ENCODE data around the gene MS4A1.
"Not testable (repeated sequence)": the region's sequence is repeated elsewhere in the genome, so short reads cannot be mapped to it uniquely, and the experiment has no call there.

Gene MS4A1

DNA sequence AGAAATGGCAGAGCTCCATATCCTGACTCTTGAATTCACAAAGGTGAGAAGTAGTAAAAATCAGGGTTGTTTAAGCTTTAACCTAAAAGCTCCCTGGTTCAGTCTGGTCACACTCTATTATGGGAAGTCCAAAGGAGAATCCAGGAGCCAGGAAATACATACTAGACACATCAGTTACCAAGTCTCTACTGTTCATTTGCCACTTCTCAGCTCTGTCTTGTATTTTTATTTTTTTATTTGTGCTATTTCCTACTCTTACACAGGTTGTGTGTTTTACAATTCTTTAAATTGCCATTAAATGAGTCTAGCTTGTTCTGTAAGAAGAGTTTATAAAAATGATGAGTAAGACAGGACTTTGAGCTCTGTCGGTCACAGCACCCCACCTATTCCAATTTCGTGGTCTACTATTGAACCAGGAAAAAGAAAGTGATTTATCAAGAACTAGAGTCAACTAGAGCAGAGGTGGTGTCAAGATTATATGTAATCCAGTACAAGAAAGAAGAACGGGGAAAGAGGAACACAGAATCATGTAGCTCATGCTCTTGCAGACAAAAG, 46.7 kb downstream of the MS4A1 start:
- no peak for DNase-seq (ENCODE audit: low read depth in 2 of 2)

DNA sequence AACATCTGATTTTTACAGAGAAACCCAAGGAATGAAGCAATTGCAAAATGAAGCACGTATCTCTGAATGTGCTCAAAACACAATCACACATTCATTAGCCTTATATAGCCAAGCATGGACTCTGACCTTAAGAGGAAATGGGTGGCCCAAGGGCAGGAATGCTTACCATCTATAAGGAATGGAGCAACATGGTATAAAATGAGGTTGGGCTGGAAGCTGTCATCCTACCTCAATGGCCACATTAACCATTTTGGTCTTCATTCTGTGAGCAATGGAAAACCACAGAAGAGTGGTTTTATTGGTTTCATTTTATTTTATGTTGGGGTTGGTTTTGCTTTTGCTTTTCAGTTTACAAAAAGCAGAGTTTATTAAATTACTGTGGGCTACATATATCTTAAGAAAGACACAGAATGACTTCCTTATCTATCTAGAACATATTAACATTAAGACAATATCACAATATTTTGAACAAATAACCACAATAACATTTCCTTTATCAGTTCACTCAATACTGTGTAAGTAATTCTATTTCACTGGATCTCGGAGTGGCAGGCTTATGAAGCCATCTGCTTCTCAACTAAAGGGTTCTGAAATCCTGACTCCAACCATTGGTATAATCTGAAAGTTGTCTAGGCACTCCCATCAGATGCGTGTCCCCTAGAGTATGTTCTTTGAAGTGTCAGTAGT, 48.7 kb downstream of the MS4A1 start:
- no peak for DNase-seq (ENCODE audit: low read depth in 2 of 2)

DNA sequence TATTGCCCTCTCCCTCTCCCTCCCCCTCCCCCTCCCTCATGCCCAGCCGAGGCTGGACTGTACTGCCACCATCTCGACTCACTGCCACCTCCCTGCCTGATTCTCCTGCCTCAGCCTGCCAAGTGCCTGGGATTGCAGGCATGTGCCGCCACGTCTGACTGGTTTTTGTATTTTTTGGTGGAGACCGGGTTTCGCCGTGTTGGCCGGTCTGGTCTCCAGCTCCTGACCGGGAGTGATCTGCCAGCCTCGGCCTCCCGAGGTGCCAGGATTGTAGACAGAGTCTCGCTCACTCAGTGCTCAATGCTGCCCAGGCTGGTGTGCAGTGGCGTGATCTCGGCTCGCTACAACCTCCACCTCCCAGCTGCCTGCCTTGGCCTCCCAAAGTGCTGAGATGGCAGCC, 54.0 kb downstream of the MS4A1 start:
- not testable (repeated sequence) for DNase-seq (ENCODE audit: low read depth in 2 of 2)

DNA sequence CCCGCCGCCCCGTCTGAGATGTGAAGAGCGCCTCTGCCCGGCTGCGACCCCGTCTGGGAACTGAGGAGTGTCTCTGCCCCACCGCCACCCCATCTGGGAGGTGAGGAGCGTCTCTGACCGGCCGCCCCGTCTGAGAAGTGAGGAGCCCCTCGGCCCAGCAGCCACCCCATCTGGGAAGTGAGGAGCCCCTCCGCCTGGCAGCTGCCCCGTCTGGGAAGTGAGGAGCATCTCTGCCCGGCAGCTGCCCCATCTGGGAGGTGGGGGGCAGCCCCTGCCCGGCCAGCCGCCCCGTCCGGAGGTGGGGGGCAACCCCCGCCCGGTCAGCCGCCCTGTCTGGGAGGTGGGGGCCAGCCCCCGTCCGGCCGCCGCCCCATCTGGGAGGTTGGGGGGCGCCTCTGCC, 54.6 kb downstream of the MS4A1 start:
- not testable (repeated sequence) for DNase-seq (ENCODE audit: low read depth in 2 of 2)

DNA sequence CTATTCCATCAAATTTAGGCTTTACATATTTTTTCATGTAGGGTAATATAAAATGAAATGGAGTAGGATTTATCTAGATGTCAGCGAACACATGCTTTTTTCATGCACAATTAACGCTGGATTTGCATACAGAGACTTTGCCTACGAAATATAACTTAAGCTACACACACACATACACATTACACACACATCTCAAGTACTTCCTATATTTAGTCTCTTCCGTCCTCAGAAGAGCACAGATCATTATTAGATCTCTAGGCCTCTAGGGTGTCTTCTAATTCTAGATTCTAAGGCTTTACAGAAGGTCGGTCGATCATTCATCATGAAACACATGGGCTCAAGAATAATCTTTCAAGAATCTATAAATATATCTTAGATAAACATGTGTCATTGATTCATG, 55.7 kb downstream of the MS4A1 start:
- no peak for DNase-seq (ENCODE audit: low read depth in 2 of 2)

DNA sequence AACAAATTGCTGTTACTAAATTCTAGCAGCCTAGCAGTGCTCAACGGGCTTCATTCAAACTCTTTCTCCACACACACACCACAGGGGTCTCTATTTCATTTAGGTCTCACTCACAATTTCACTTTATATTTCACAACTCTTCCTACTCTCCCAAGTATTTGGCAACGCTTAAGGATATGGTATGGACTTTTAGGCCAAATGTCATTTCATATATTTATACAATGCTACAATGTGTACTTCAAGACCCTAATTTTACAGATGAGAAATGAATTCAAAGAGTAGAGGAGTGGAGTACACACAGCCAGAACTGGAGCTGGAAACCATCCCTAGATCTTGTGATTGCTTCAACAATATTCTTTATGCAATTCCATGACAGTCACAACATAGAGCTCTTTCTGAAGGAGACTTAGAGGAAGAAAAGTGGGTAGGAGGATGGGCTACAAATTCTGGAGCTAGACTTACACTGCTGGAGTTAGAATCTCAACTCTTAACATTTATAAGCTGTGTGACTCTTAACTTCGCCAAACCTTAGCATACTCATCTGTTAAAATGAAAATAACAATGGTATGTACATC, 57.1 kb downstream of the MS4A1 start:
- DNase-seq (ENCODE audit: low read depth in 2 of 2), result no peak

DNA sequence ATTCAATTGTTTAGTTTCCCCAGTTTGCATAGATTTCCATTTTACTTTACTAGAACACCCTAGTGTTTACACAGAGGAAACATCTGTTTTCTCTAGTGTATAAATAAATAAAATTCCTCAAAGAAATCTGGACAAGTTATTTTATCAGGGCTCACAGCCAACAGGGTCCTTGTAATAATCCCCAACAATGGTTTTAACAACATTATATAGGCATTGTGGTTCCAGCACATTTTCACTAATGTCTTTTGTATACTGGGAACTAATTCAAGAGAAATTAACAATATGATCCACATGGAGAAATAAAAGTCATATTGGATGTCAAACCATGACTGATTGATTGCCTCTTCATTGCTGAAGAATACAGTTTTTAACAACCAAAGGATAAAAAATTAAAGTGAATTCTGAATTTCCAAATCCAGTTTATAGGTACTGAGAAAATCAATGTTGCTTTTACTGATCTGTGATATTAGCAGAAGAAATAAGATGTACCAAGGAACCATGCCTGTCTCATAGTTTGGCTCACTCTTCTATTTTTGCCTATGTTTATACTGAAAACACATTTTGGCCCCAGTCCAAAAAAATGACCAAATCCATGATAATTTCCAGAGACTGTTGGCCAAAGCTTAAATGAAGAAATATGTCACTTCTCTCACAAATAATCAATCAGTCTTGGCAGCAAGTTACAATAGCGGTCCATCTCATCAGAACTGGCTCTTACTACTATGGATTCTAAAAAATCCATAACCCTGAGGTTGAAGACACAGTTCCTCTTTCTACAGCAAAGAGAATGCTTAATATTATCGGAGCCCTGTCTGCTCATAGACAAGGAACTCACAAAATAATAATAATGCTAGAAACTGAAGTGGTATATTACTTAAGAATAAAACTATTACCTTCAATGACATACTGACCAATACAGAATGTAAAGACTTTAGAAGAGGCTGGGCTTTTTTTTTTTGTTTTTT, 58.1 kb downstream of the MS4A1 start:
- DNase-seq (ENCODE audit: low read depth in 2 of 2), result no peak

DNA sequence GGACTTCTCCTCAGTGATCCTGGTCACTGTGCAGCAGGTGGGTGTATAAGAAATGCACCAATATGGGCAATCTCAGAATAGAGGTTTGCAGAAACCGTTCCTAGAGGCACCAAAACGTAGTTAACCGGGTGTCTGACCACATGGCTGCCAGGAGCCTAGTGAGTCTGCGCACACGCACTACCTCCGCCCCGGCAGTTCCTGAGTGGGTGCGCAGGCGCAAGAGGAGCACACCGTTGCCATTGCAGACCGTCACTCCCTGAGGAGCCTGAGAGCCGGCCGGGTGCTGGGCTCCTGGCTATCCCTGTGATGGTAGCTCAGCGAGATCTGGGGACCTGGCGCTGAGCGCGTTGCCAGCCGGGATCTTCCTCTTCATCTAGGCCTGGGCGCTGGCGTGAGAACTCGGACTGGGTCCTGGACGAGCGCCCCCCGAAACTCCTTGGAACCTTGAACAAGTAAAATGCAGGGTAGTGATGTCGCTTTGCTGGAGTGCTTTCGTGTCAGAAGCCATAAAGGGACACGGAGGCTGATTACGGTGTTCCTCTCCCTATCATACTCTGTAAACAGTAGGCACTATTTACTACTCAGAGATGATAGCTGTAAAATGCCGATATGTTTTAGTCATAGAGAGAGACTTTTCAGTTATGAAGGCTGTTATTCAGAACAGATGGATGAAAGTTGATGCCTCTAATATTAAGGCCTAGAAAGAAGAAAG, 59.7 kb downstream of the MS4A1 start, which contains the start of gene MS4A13:
Gene MS4A13, plus strand, starts transcription at position 249 of the 712 bp plus-strand sequence. CDS start 2,692 bp downstream, outside the sequence.
- DNase-seq (ENCODE audit: low read depth in 2 of 2), result no peak
